Measurements from ENCODE around the gene MAZ. TPM values are rescaled to one million over a fixed set of nuclear protein-coding genes. Genes with fewer than 3 reads are reported as not detected.

The MAZ gene
- total and polyA plus RNA-seq, 2 experiments from 2014 or later: 186 to 310 TPM

GRCh38 chr16:29807426-29808218 is 1.3 kb downstream of the MAZ start:
- peak overlapping the region; percentile 43 for H3K4me3 ChIP-seq
- peak overlapping the region; percentile 87 for H3K27ac ChIP-seq
- H3K36me3 ChIP-seq: peaks cover 10% of the 10 kb centered on the region
- H3K27me3 ChIP-seq: no peaks in the 10 kb centered on the region
- H3K9me3 ChIP-seq (ENCODE audit: low read depth): no peaks in the 10 kb centered on the region
- peaks cover 28% of the 10 kb centered on the region for H3K4me1 ChIP-seq (ENCODE audit: low read depth)
- DNase-seq (ENCODE audit: low read depth in 1 of 2, low spot score in 1 of 2): peak; percentile 91 to 96
- TF ChIP-seq CTCF (IDR thresholded peaks at IDR 0.05; ENCODE audit: low read depth, low read length): peak; percentile 61

GRCh38 chr16:29808219-29808900 is 2.0 kb downstream of the MAZ start:
- Histone ChIP-seq H3K4me1 (ENCODE audit: low read depth) (peaks cover 28% of the 10 kb centered on the region), H3K4me3 (peak overlapping the region; percentile 43), H3K9me3 (ENCODE audit: low read depth) (no peaks in the 10 kb centered on the region), H3K27ac (peak overlapping the region; percentile 87), H3K36me3 (peaks cover 10% of the 10 kb centered on the region), H3K27me3 (no peaks in the 10 kb centered on the region)
- no peak for TF ChIP-seq CTCF (IDR thresholded peaks at IDR 0.05; ENCODE audit: low read depth, low read length)
- DNase-seq (ENCODE audit: low read depth in 1 of 2, low spot score in 1 of 2): no peak

- H3K4me3 ChIP-seq: no peak overlapping the region
- H3K27me3 ChIP-seq: no peaks in the 10 kb centered on the region
- DNase-seq (ENCODE audit: low read depth in 1 of 2, low spot score in 1 of 2): no peak
- no peak for TF ChIP-seq CTCF (IDR thresholded peaks at IDR 0.05; ENCODE audit: low read depth, low read length)
- H3K9me3 ChIP-seq (ENCODE audit: low read depth): no peaks in the 10 kb centered on the region
- H3K27ac ChIP-seq: peak overlapping the region; percentile 87
- peaks cover 10% of the 10 kb centered on the region for H3K36me3 ChIP-seq
- H3K4me1 ChIP-seq (ENCODE audit: low read depth): peaks cover 27% of the 10 kb centered on the region
These were observed 2.9 kb downstream of the MAZ start for GRCh38 chr16:29809031-29809747.

GRCh38 chr16:29809850-29810698 is 3.7 kb downstream of the MAZ start:
- H3K27ac ChIP-seq: peak overlapping the region; percentile 87
- H3K4me3 ChIP-seq: no peak overlapping the region
- H3K4me1 ChIP-seq (ENCODE audit: low read depth): peaks cover 25% of the 10 kb centered on the region
- peaks cover 10% of the 10 kb centered on the region for H3K36me3 ChIP-seq
- H3K27me3 ChIP-seq: no peaks in the 10 kb centered on the region
- no peak for DNase-seq (ENCODE audit: low read depth in 1 of 2, low spot score in 1 of 2)
- no peaks in the 10 kb centered on the region for H3K9me3 ChIP-seq (ENCODE audit: low read depth)
- no peak for TF ChIP-seq CTCF (IDR thresholded peaks at IDR 0.05; ENCODE audit: low read depth, low read length)

- no peak for TF ChIP-seq CTCF (IDR thresholded peaks at IDR 0.05; ENCODE audit: low read depth, low read length)
- peaks cover 10% of the 10 kb centered on the region for H3K36me3 ChIP-seq
- H3K27ac ChIP-seq: peak overlapping the region; percentile 87
- H3K27me3 ChIP-seq: no peaks in the 10 kb centered on the region
- DNase-seq (ENCODE audit: low read depth in 1 of 2, low spot score in 1 of 2): no peak
- no peaks in the 10 kb centered on the region for H3K9me3 ChIP-seq (ENCODE audit: low read depth)
- peaks cover 30% of the 10 kb centered on the region for H3K4me1 ChIP-seq (ENCODE audit: low read depth)
- no peak overlapping the region for H3K4me3 ChIP-seq
These were observed 4.4 kb downstream of the MAZ start for GRCh38 chr16:29810699-29811169.

Data from cardiac muscle cell (in vitro differentiated cells and primary cell).